A673 (cell line): ENCODE results near the gene NME1. TPM values are rescaled to one million over a fixed set of nuclear protein-coding genes. Genes with fewer than 3 reads are reported as not detected.

Experiments
- BruUV-seq: library from RNA; stranded (reverse); fragments of 400-500 nt; replicated peaks from 2 replicates; lab custom pipeline; 2021; lab: Mats Ljungman, UMichigan
- CTCF ChIA-PET: fragments of 300-600 bp; sonication (Branson Sonifier 250); formaldehyde crosslinking; loops from one replicate; lab custom pipeline; 2022; ENCODE audit warnings: antibody characterized with exemption; lab: Charles Lee
- POLR2A ChIA-PET: fragments of 300-600 bp; sonication (Branson Sonifier 250); formaldehyde crosslinking; loops from one replicate; lab custom pipeline; 2022; ENCODE audit warnings: antibody characterized with exemption; ENCODE audit not compliant: low non-redundant PET; lab: Charles Lee
- DNase-seq: peaks from one replicate; pipeline ENCODE4 v3.0.0-alpha.2; 2015; ENCODE audit warnings: low spot score
- H3K27ac ChIP-seq: fragments of 200-600 bp; sonication (generic); 2 replicates; pipeline ENCODE4 v1.5.1; 2016; ENCODE audit warnings: mixed run types, low read depth, mild to moderate bottlenecking, mixed read lengths, antibody characterized with exemption, low read length; ENCODE audit not compliant: poor library complexity, severe bottlenecking
- H3K27me3 ChIP-seq: fragments of 200-600 bp; sonication (generic); replicated peaks from 2 replicates; pipeline ENCODE4 v1.6.1; 2017; ENCODE audit warnings: mixed run types, low read depth, mild to moderate bottlenecking, mixed read lengths, antibody characterized with exemption, low read length; ENCODE audit not compliant: insufficient read depth, poor library complexity
- H3K36me3 ChIP-seq: fragments of 200-600 bp; sonication (generic); 2 replicates; pipeline ENCODE4 v1.6.1; 2016; ENCODE audit warnings: mixed run types, mild to moderate bottlenecking, mixed read lengths, antibody characterized with exemption, low read length; ENCODE audit not compliant: insufficient read depth, poor library complexity, severe bottlenecking
- H3K4me1 ChIP-seq: fragments of 200-600 bp; sonication (generic); 2 replicates; pipeline ENCODE4 v1.6.1; 2017; ENCODE audit warnings: mixed run types, mild to moderate bottlenecking, mixed read lengths, antibody characterized with exemption, low read length; ENCODE audit not compliant: insufficient read depth, poor library complexity, severe bottlenecking
- H3K4me3 ChIP-seq: fragments of 200-600 bp; sonication (generic); 2 replicates; pipeline ENCODE4 v1.5.1; 2016; ENCODE audit warnings: low read depth, mixed run types, mild to moderate bottlenecking, mixed read lengths, low read length; ENCODE audit not compliant: poor library complexity, severe bottlenecking
- H3K9me3 ChIP-seq: fragments of 200-600 bp; sonication (generic); 2 replicates; pipeline ENCODE4 v1.6.1; 2016; ENCODE audit warnings: mixed run types, low read depth, mild to moderate bottlenecking, mixed read lengths, antibody characterized with exemption, low read length; ENCODE audit not compliant: poor library complexity, severe bottlenecking
- EZH2 ChIP-seq: fragments of 200-600 bp; sonication (generic); IDR thresholded peaks from 2 replicates; pipeline ENCODE4 v1.6.1; 2017; ENCODE audit warnings: borderline replicate concordance, low read depth, mild to moderate bottlenecking, mixed read lengths, antibody characterized with exemption, low read length; ENCODE audit not compliant: poor library complexity, severe bottlenecking
- intact Hi-C: fragments of 100-400 bp; cut with micrococcal nuclease; formaldehyde crosslinking; loops from one replicate; pipeline ENCODE4 v1.10.0; 2022; ENCODE audit not compliant: unreplicated experiment
- total RNA-seq: library from RNA; stranded (reverse); gene quantifications from 2 replicates; pipeline ENCODE4 v1.2.3, GENCODE V29; 2021
- TF ChIP-seq, protein P1 (sequence below): fragments of 300-800, 200-600 bp; sonication (generic); conservative IDR thresholded peaks from 2 replicates; pipeline ENCODE4 v1.5.1; 2017; ENCODE audit warnings: low read depth, mild to moderate bottlenecking, antibody characterized with exemption, low read length, moderate library complexity, mixed read lengths

NME1 gene
- total RNA-seq, 1 experiment from 2014 or later, result 498 TPM

DNA sequence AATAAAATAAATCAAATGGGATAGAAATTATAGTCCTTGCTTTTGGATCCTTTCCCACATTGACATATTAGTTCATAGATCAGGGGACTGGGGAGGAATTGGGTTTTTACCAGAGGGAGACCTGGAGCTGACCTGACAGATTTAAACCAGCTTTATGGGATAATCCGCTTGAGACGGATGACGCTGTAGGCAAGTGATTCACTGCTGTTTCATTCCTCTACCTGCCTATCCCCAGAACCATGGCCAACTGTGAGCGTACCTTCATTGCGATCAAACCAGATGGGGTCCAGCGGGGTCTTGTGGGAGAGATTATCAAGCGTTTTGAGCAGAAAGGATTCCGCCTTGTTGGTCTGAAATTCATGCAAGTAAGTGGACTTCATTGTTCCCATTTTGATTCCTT lies 2.1 kb downstream of the NME1 start:
- H3K4me1 ChIP-seq, result peaks cover 16% of the 10 kb centered on the region
- H3K27me3 ChIP-seq, result no peaks in the 10 kb centered on the region
- no peaks in the 10 kb centered on the region for H3K9me3 ChIP-seq
- peaks cover 47% of the 10 kb centered on the region for H3K36me3 ChIP-seq
- TF ChIP-seq EZH2, result no peak
- TF ChIP-seq, protein P1, sequence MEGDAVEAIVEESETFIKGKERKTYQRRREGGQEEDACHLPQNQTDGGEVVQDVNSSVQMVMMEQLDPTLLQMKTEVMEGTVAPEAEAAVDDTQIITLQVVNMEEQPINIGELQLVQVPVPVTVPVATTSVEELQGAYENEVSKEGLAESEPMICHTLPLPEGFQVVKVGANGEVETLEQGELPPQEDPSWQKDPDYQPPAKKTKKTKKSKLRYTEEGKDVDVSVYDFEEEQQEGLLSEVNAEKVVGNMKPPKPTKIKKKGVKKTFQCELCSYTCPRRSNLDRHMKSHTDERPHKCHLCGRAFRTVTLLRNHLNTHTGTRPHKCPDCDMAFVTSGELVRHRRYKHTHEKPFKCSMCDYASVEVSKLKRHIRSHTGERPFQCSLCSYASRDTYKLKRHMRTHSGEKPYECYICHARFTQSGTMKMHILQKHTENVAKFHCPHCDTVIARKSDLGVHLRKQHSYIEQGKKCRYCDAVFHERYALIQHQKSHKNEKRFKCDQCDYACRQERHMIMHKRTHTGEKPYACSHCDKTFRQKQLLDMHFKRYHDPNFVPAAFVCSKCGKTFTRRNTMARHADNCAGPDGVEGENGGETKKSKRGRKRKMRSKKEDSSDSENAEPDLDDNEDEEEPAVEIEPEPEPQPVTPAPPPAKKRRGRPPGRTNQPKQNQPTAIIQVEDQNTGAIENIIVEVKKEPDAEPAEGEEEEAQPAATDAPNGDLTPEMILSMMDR, result no peak
- DNase-seq, result no peak
- no TSS peak for BruUV-seq
- intact Hi-C loops, result loop anchor here (10.0 kb wide), 2 partner anchors 371 to 441 kb away; partner anchors contain the start of gene LUC7L3
- H3K4me3 ChIP-seq, result peak overlapping the region; percentile 62
- ChIA-PET POLR2A (no interaction called here), CTCF (no interaction called here)
- H3K27ac ChIP-seq, result no peak overlapping the region

DNA sequence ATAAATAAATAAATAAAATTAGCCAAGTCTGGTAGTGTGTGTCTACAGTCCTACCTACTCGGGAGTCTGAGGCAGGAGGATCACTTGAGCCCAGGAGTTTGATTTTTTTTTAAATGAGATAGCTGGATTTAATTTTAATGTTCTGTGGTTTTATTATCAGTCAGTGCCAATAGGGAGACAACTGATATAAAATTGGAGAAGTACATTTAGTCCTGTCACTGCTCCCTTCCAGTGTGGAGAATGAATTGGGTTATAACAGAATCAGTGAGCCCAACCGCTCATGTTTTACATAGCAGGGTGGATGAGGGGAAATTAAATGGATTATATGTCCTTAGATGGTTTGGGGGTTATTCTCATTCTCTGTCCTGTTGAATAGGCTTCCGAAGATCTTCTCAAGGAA lies 6.2 kb downstream of the NME1 start:
- CTCF ChIA-PET, result interaction anchor here (0.6 kb wide), 1 partner anchor 22 kb away, joined by 3 read pairs; no protein-coding TSS in a partner anchor
- Histone ChIP-seq H3K27me3 (no peaks in the 10 kb centered on the region), H3K4me3 (no peak overlapping the region), H3K4me1 (peaks cover 8% of the 10 kb centered on the region), H3K27ac (no peak overlapping the region), H3K36me3 (peaks cover 74% of the 10 kb centered on the region), H3K9me3 (no peaks in the 10 kb centered on the region)
- no TSS peak for BruUV-seq
- intact Hi-C loops, result loop anchor here (10.0 kb wide), 2 partner anchors 375 to 445 kb away; partner anchors contain the start of gene LUC7L3
- POLR2A ChIA-PET, result no interaction called here
- TF ChIP-seq EZH2, result no peak
- TF ChIP-seq, protein P1, result no peak
- no peak for DNase-seq

DNA sequence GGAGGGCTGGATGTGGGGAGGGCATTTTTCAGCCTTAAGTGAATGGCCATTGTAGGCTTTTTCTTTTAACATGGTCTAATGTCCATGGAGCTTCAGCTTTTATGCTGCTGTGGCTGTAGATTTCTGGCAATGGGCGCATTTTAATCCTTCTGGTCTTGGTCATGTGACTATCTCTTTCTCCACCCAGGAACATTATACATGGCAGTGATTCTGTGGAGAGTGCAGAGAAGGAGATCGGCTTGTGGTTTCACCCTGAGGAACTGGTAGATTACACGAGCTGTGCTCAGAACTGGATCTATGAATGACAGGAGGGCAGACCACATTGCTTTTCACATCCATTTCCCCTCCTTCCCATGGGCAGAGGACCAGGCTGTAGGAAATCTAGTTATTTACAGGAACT lies 8.2 kb downstream of the NME1 start:
- peaks cover 65% of the 10 kb centered on the region for H3K36me3 ChIP-seq
- POLR2A ChIA-PET, result no interaction called here
- no peaks in the 10 kb centered on the region for H3K9me3 ChIP-seq
- CTCF ChIA-PET, result no interaction called here
- H3K4me1 ChIP-seq, result peaks cover 6% of the 10 kb centered on the region
- intact Hi-C loops, result no loop called here
- no peak overlapping the region for H3K4me3 ChIP-seq
- BruUV-seq, result no TSS peak
- no peak for DNase-seq
- TF ChIP-seq, protein P1, result no peak
- TF ChIP-seq EZH2, result no peak
- no peak overlapping the region for H3K27ac ChIP-seq
- H3K27me3 ChIP-seq, result no peaks in the 10 kb centered on the region
